Endothelial cell (in vitro differentiated cells): ENCODE results near the gene PEA15. TPM values are rescaled to one million over a fixed set of nuclear protein-coding genes. Genes with fewer than 3 reads are reported as not detected.

Experiments used
- DNase-seq: peaks from one replicate; pipeline ENCODE4 v3.0.0; 2021; ENCODE audit warnings: low spot score
- H3K27ac Mint-ChIP-seq: one replicate; pipeline ENCODE4 v1.8.0; 2021; ENCODE audit warnings: mixed read lengths, inconsistent platforms; ENCODE audit not compliant: unreplicated experiment
- H3K27me3 Mint-ChIP-seq: one replicate; pipeline ENCODE4 v1.8.0; 2021; ENCODE audit warnings: mild to moderate bottlenecking, moderate library complexity, mixed read lengths, inconsistent platforms; ENCODE audit not compliant: unreplicated experiment
- H3K36me3 Mint-ChIP-seq: one replicate; pipeline ENCODE4 v1.8.0; 2021; ENCODE audit warnings: mild to moderate bottlenecking, low read depth, mixed read lengths, inconsistent platforms; ENCODE audit not compliant: unreplicated experiment
- H3K4me1 Mint-ChIP-seq: one replicate; pipeline ENCODE4 v1.8.0; 2021; ENCODE audit warnings: mild to moderate bottlenecking, mixed read lengths, inconsistent platforms; ENCODE audit not compliant: unreplicated experiment
- H3K4me3 Mint-ChIP-seq: one replicate; pipeline ENCODE4 v1.8.0; 2021; ENCODE audit warnings: mild to moderate bottlenecking, mixed read lengths, inconsistent platforms; ENCODE audit not compliant: unreplicated experiment
- H3K9me3 Mint-ChIP-seq: one replicate; pipeline ENCODE4 v1.8.0; 2021; ENCODE audit warnings: mixed read lengths, inconsistent platforms; ENCODE audit not compliant: unreplicated experiment
- total RNA-seq: library from RNA; stranded (reverse); fragmentation: NEBNext Ultra II Directional; extraction: Animal tissue kit (Norgen Biotek cat#: 25700); gene quantifications from one replicate; pipeline ENCODE4 v1.2.1, GENCODE V29; 2021; ENCODE audit not compliant: unreplicated experiment
- TF ChIP-seq, protein P1 (sequence below): fragments of 200-600 bp; sonication (generic); IDR thresholded peaks from one replicate; pipeline ENCODE4 v1.5.0; 2021; ENCODE audit warnings: antibody characterized with exemption; ENCODE audit not compliant: unreplicated experiment

Gene PEA15
- total RNA-seq, 1 donor from 2014 or later, result 593 TPM

- H3K27ac Mint-ChIP-seq, result no peak overlapping the region
- H3K36me3 Mint-ChIP-seq, result peaks cover 6% of the 10 kb centered on the region
- peaks cover 11% of the 10 kb centered on the region for H3K27me3 Mint-ChIP-seq
- H3K4me3 Mint-ChIP-seq, result no peak overlapping the region
- TF ChIP-seq, protein P1, sequence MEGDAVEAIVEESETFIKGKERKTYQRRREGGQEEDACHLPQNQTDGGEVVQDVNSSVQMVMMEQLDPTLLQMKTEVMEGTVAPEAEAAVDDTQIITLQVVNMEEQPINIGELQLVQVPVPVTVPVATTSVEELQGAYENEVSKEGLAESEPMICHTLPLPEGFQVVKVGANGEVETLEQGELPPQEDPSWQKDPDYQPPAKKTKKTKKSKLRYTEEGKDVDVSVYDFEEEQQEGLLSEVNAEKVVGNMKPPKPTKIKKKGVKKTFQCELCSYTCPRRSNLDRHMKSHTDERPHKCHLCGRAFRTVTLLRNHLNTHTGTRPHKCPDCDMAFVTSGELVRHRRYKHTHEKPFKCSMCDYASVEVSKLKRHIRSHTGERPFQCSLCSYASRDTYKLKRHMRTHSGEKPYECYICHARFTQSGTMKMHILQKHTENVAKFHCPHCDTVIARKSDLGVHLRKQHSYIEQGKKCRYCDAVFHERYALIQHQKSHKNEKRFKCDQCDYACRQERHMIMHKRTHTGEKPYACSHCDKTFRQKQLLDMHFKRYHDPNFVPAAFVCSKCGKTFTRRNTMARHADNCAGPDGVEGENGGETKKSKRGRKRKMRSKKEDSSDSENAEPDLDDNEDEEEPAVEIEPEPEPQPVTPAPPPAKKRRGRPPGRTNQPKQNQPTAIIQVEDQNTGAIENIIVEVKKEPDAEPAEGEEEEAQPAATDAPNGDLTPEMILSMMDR, result no peak
- H3K9me3 Mint-ChIP-seq, result no peaks in the 10 kb centered on the region
- DNase-seq, result no peak
- peaks cover 18% of the 10 kb centered on the region for H3K4me1 Mint-ChIP-seq
Observed at GRCh38 chr1:160264795-160265307, 59.7 kb downstream of the PEA15 start.

Other genes starting within 250 kb of the PEA15 start
- gene PIGM, start 173.4 kb upstream of the PEA15 start, total RNA-seq, result 6.0 TPM
- not detected for gene KCNJ10, start 135.2 kb upstream of the PEA15 start, total RNA-seq
- gene KCNJ9, start 123.8 kb upstream of the PEA15 start, total RNA-seq, result 0.05 TPM
- gene IGSF8, start 106.8 kb upstream of the PEA15 start, total RNA-seq, result 17.2 TPM
- gene ATP1A2, start 89.6 kb upstream of the PEA15 start, total RNA-seq, result 0.49 TPM
- gene ATP1A4, start 53.8 kb upstream of the PEA15 start, total RNA-seq, result not detected
- not detected for gene CASQ1, start 14.8 kb upstream of the PEA15 start, total RNA-seq
- gene DCAF8, start 57.2 kb downstream of the PEA15 start, total RNA-seq, result 134 TPM
- gene PEX19, start 79.7 kb downstream of the PEA15 start, total RNA-seq, result 61.7 TPM
- 178 TPM for gene COPA, start 137.9 kb downstream of the PEA15 start, total RNA-seq
- gene NCSTN, start 138.0 kb downstream of the PEA15 start, total RNA-seq, result 115 TPM
- 1.2 TPM for gene NHLH1, start 161.7 kb downstream of the PEA15 start, total RNA-seq
- gene VANGL2, start 195.2 kb downstream of the PEA15 start, total RNA-seq, result 79.8 TPM